Mesenteric fat pad (tissue), 1 donor: ENCODE data around the gene DNM2. TPM values are rescaled to one million over a fixed set of nuclear protein-coding genes. Genes with fewer than 3 reads are reported as not detected.
"Not testable (repeated sequence)": the region's sequence is repeated elsewhere in the genome, so short reads cannot be mapped to it uniquely, and the experiment has no call there.

Experiments used
- DNase-seq: peaks from one replicate; pipeline ENCODE4 v3.0.0-alpha.2; 2020; ENCODE audit warnings: low spot score
- total RNA-seq: library from RNA; stranded (reverse); fragmentation: NEBNext Ultra II Directional; extraction: Animal tissue kit (Norgen Biotek cat#: 25700); gene quantifications from one replicate; pipeline ENCODE4 v1.2.1, GENCODE V29; 2021
- donor health status: DM: yes; HTN: yes; CAD: no.

DNM2 gene
- total RNA-seq, 1 donor from 2014 or later = 134 TPM

DNA sequence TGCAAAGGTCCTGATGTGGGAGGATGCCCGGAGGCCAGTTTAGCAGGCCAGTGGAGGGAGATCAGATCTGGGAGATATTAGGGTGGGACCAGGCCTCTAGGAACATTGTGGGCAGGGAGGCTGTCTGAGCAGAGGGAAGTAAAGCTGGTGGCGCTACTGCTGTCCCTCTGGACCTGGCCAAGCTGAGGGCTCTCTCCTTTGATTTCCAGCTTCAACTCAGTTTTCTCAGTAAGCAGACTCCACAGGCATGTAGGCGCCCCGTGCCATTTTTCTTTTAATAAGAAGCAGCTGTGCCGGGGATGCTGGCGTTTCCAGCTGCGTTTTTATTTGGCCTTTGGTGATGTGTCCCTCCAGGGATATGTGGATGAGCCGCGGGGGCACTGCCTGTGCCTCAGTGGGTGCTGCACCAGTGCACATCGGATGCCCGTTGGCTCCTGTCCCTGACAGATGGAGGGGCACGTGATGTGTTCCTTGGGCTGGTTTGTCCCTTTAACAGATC is 6.7 kb downstream of the DNM2 start:
- no peak for DNase-seq

DNA sequence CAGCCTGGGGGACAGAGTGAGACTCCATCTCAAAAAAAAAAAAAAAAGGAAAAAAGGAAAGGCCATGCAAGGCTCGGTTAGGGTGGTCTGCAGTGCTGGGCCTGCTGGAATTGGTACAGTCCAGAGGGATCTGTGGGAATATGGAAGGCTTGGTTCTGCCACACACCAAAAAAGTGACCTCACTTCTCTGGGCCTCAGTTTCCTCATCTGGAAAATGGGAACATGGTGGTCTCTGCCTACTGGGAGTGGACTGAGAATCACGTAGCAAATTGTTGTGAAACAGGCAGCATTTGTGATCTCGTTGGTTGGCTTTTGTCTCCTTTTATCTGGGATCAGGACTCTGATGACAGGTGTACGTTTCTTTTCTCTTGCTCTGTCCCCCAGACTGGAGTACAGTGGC is 7.5 kb downstream of the DNM2 start:
- DNase-seq = no peak

DNA sequence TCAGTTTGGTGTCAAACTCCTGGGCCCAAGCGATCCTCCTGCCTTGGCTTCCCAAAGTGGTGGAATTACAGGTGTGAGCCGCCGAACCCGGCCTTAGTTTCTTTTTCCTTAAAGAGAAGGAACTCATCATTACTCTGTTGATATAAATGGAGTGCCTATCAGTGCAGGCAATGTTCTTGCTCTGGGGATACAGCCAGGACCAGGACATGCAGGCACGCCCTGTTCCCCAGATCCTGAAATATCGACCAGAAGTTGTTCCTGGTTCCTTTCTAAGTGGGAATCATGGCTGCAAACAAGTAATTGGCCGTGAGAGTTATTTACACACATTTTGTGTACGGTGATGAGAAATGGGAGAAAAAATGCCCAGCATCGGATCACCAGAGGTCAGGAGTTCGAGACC is 8.4 kb downstream of the DNM2 start:
- DNase-seq = no peak

DNA sequence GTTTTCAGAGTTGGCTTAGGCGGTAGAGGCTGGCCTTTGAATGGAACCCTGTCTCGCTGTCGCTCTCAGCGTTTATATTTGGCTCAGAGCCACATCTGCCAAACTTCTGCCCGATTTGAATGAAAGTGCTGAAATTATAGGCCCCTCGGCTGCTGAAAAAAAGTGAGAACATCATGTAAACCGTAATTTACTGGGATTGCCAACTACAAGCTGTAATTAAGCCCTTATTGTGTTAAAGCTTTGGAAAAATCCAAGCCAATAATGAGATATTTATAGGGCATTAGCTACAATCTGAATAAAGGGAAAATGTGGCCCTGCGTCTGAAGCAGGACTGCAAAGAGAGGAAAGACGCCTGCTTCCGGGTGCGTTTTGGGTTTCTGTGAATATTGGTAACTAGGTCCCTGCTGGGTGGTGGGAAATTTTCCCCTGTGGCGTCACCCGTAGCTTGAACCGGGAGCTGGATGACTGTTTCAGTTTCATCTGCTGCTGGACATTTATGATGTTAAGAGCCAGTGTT is 9.9 kb downstream of the DNM2 start:
- DNase-seq = no peak

DNA sequence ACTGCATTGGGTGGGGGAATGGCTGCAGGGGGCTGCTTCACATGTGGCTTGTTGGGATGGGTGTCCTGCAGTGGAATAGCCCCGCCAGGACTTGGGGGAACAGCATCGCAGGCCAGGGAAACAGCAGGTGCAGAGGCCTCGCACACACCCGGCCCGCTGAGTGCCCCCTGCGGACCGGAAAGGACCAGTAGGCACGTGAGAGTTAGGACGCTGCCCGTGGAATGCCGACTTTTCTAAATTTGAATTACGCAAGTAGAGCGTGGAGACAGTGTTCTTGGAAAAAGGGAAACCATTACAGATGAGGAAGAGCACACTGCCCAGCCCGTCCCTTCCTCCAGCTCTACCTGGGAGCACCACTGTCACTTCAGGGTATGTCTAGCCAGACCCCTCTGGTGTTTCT is 11.5 kb downstream of the DNM2 start:
- no peak for DNase-seq

DNA sequence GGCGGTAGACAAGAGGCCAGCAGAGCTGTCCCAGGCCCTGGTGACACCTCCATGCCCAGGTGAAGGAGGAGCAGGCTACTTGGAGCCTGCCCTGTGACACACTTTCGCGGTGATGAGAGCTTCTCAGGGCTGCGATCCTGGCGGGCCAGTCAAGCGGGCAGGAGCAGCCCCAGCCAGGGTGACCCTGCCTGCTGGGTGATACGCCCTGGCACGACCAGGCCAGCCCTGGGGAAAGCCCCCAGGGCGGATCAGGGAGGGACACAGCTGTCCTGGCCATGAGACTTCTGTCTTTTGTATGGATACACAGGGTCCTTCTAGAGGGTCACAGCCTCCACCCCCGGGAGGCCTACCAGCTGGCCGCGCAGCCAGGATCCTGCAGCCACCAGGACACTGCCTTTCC is 13.1 kb downstream of the DNM2 start:
- DNase-seq = no peak

DNA sequence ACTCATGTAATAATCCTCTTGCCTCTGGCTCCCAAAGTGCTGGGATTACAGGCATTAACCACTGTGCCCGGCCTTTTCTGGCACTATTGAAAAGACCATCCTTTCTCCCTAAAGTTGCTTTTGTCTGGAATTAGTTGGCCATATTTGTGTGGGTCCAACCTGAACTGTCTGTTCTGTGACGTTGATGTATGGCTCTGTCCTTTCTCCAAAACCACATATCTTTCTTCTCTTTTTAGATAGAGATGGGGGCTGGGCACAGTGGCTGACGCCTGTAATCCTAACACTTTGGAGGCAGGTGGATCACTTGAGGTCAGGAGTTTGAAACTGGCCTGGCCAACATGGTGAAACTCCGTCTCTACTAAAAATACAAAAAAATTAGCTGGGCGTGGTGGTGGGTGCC is 17.9 kb downstream of the DNM2 start:
- no peak for DNase-seq

DNA sequence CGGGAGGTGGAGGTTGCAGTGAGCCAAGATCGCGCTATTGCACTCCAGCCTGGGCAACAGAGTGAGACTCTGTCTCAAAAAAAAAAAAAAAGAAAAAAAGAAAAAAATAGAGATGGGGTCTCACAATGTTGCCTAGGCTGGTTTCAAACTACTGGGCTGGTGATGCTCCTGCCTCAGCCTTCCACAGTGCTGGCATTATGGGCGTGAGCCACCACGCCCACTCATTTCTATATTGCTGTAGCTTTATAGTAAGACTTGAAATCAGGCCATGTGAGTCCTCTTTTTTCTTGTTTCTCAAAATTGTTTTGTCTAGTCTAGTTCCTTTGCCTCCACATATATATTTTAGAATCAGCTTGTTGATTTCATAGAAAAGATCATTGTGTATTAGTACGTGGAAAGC is 18.3 kb downstream of the DNM2 start:
- DNase-seq = no peak

DNA sequence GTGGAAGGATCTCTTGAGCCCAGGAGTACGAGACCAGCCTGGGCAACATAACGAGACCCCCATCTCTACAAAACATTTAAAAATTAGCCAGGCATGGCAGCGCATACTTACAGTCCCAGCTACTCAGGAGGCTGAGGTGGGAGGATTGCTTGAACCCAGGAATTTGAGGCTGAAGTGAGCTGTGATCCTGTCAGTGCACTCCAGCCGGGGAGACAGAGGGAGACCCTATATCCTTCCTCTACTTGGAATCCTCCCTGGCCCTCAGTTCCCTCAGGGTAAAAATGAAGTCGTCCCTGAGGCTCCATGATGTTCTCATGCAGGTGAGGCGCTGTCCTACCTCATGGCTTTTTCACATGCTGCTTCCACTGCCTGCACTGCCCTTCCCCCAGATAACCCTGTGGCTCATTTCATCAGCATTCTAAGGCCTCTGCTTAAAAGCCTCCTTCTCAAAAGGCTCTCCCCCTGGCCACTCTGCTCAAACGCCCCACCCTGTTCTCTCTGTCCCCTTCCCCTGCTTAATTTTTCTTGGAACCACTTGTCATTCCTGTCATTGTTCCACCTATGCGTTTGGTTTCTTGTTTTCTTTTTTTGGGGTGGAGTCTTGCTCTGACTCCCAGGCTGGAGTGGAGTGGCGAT is 19.2 kb downstream of the DNM2 start:
- no peak for DNase-seq

DNA sequence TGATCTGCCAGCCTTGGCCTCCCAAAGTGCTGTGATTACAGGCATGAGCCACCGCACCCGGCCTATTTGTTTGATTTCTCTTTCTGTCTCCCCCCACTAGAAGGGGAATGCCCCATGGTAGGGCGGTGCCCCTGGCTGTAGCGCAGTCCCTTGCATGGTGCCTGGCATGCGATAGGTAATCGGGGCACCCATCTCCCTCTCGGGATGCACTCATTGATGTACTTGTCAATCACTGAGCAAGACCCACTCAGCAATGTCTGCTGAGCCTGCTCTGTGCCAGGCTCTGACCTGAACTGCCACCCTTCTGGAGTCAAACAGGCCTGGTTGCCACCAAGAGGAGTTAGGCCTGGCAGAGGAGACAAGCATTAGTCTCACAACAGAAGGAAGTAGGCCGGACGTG is 19.8 kb downstream of the DNM2 start:
- DNase-seq = no peak

DNA sequence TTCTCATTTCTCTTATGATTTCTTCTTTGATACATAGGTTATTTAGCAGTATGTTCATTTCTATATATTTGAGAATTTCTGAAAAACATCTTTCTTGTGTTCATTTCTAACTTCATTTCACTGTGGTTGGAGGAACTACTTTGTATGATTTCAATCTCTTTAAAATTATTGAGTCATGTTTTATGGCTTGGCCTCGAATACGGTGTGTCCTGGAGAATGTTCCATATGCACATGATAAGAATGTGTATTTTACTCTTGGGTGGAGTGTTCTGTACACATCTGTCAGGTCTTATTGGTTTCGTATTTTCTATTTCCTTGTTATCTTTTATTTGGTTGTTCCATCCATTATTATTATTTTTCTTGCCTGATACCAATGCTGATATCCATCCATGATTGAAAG is 22.9 kb downstream of the DNM2 start:
- no peak for DNase-seq

DNA sequence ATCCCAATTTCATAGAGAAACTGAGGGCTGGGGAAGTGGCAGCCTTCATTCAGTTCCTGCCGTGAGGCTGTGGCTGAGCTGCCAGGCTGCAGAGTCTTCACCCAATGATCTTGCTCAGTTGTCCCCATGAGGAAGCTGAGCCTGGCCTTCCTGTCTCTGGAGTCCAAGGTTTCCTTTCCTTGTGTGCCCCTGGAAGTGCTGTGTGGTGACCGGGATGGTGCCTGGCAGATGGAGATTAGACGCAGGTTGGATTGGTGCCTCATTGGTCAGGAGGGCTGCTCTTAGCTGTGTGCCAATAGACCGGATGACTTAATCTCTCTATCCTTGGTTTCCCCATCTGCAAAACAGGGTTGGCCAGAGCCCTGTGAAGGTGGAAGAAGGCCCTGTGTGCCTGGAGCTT is 24.6 kb downstream of the DNM2 start:
- no peak for DNase-seq

DNA sequence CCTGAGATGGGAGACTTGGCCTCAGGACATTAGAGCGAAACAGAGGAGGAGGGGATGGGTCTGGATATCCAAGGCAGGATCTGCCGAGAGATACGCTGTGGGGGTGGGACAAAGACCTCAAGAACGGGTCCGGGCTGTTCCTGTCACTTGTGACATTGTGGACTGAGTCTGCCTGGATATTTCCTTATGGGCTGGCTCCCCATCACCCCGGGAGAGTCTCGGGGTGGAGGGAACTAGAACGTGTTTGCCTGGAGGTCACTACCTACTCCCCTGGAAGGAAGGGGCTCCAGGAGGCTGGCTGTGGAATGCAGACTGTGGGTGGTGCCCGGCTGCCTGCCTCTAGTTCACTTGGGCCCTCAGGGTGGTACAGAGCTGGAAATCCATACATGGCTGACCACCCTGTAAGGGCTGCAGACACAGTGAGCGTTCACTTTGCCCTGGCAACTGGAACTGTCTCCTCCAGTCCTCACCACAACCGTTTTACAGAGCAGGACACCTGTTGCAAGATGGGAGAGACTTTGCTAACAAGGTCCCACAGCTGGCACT is 26.4 kb downstream of the DNM2 start:
- no peak for DNase-seq

DNA sequence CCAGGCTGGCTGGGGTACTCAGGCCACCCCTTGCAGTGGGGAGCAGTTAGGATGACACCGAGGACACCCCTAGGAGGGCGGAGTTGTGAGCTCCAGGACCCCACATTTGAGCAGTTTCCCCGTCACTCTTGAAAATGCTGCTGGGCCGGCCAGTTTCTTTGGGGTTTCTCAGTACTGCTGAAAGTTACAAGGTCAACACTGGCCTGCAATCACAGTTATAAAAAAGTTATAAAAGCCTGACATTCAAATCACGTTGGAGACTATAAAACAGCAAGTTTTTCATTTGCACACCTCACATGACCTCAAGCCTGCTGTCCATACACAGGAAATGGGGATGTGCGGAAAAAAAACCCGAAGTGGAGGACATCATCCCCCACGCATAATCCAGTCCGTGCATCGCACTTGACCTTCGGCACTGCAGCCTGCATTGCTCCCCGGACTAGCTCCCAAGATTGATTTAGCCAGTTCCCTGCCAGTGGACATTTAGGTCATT is 27.0 kb downstream of the DNM2 start:
- DNase-seq = no peak

DNA sequence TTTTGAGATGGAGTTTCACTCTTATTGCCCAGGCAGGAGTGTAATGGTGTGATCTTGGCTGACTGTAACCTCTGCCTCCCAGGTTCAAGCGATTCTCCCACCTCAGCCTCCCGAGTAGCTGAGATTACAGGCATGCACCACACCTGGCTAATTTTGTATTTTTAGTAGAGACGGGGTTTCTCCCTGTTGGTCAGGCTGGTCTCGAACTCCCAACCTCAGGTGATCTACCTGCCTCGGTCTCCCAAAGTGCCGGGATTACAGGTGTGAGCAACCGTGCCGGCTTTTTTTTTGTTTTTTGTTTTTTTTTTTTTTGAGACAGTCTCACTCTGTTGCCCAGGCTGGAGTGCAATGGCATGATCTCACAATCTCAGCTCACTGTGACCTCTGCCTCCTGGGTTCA is 28.6 kb downstream of the DNM2 start:
- DNase-seq = not testable (repeated sequence)

DNA sequence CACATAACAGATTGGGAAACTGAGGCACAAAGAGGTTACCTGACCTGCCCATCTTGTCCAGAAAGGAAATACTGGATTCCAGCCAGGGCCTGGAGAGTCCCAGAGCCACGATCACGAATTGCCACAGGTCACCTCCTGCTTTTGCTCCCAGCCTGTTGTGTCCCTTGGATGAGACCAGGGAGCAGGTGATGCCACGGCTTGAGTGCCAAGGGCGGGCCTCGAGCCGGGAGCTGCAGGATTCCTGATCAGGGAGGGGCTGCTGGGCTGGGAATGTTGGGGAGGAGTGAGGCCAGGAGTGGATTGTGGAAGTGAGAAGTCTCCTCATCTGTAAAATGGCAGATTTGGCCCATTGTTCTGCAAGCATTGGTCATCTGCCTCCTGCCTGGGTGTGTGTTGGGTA is 29.4 kb downstream of the DNM2 start:
- DNase-seq = no peak

DNA sequence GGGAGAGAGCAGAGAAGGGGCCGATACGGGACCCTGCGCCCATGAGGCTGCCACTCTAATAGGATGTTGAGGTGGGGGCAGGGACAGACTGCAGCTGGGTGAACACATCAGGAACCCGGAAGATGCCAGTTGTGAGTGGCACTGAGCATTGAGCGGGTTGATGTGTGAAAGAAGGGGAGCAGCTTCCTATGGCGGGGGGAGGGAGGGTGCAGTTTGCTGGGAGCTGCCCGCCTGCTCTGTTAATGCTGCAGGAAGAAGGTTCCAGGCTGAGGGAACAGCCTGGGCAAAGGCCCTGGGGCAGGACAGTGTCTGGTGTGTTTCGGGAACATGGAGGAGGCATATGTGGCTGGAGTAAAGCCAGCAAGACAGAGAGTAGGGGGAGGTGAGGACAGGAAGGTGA is 29.8 kb downstream of the DNM2 start:
- no peak for DNase-seq

DNA sequence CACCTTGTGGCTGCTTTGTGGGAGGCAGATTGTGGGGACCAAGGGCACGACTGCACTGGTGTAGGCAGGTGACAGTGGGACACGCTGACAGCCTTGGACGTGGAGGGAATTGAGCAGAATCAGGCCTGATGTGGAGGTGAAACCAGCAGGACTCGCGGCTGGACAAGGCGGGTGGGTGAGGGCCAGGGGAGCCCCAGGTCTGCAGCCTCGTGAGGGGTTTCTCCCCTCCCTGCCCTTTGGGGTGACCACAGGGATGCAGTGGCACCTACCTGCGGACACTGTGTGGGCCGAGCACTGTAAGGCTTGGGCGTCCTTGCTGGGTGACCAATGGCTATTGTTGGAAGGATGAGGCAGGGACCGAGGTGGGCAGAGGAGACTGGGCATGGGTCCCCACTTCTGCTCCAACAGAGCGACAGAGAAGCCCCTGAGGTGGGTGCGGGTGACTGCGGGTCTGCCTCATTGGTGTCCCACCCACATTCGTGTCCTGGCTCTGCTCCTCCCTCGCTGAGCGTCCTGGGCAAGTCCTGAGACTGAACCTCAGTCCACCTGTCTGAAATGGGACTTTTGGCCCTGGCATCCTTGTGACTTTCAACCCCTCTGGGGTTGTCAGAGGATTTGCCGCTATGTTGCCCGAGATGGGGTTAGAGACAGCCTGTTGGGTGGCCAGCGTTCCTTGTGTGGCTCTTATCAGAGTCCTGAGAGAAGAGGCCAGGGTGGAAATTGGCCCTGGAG is 30.5 kb downstream of the DNM2 start:
- DNase-seq = no peak

DNA sequence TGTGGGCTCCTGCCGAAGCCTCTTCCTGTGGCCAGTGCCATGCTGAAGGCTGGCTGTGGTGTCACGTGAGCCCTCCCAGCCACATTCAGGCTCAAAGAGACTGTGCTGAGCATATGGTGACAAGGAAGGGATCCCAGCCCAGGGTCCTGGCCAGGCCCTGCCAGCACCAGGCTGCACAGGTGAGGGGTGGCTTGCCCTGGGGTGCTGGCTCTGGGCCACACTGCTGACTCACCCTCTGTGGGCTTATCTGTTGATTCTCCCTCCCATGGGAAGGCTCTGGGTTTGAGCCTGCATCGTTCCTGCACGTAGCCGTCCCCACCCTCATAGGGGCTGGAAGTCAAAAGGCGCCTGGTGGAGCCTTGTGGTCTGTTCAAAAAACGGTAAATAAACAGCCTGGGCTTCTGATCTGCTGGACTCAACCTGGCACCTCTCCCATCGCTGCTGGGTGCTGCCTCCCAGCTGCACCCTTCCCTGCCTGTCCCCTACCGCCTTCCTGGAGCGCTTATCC is 31.1 kb downstream of the DNM2 start:
- DNase-seq = no peak

DNA sequence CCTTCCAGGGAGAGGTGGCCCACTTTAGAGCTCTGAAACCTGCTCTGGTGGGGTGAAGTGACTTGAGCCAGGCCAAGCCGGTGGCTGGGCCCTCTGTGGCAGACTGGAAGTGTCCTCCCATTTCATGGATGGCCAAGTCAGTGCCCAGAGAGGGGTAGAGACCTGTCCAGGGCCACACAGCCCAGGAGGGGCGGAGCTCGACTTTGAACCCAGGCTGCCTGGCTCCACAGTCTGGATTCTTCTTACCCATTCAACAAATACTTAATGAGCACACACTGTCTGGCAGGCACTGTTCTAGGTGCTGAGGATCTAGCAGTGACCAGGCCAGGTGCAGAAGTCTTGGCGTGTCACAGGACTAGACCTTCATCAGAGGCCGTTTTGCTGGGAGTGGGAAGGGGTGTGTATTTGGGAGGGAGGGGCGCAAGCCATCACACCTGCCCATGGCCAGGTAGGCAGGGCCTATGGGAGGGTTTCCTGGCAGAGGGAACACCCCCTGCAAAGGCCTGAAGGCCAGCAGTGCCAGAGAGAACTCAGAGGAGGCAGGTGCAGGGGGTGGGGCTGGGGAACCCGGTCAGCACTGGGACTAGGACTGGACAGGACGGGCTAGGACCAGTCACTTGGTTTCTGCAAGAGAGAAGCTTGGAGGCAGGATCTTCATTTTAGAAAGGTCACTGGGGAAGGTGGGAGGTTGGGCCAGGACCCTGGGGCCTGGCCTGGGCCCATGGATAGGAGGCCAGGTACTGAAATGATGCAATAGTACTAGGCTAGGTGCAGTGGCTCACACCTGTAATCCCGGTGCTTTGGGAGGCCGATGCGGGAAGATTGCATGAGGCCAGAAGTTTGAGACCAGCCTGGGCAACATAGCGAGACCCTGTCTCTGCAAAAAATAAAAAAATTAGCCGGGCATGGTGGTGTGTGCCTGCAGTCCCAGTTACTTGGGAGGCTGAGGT is 31.8 kb downstream of the DNM2 start:
- no peak for DNase-seq
